Measurements from ENCODE around the gene CYP24A1.

The CYP24A1 gene

GRCh38 chr20:54113566-54113965 lies 60.2 kb downstream of the CYP24A1 start:
- Histone ChIP-seq H3K4me1 (ENCODE audit: control insufficient read depth in 1 of 2, insufficient read depth in 2 of 2, low read length in 2 of 2) (peaks cover 0 to 10% of the 10 kb centered on the region in 2 donors), H3K36me3 (ENCODE audit: control insufficient read depth in 1 of 2, insufficient read depth in 2 of 2, low read length in 2 of 2) (no peaks in the 10 kb centered on the region), H3K4me3 (ENCODE audit: low read depth in 1 of 2, low read length in 2 of 2) (no peak overlapping the region), H3K9me3 (ENCODE audit: control insufficient read depth in 1 of 2, low read length in 2 of 2) (no peaks in the 10 kb centered on the region), H3K27ac (ENCODE audit: low read depth, low read length) (no peak overlapping the region), H3K9ac (ENCODE audit: low read depth in 1 of 2, low read length in 2 of 2) (no peak overlapping the region), H3K27me3 (ENCODE audit: control insufficient read depth in 1 of 2, insufficient read depth in 2 of 2, low read length in 2 of 2) (no peaks in the 10 kb centered on the region)

DNA sequence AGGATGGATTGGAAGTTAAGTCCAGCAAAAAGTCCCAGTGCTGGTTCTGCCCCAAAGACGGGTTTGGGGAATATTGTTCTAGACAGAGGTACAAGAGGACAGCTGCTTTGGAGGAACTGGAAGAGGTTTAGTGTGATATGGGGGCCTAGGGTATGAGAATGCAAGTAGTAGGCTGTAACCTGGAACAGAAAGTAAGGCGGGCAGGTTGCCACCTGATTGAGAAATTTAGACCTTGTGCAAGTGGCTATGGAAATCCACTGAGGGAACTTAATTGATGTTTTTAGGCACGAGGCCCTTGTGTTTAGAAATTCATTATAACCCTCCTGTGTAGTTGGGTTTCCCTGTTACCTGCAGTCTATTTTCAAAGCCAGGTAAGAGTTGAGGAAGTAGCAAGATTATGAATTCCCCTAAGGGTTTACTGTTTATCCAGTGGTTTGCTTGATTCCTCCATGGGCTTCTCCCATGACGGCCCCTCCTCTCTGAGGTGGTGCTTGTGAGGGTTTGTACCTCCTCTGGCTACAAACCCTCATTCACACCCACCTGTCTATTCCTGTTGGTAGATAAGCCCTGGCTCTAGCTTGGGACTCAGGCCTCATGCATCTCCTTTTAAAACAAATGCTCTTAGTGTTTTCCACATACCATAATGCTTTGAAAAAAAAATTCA lies 61.4 kb downstream of the CYP24A1 start:
- H3K27ac ChIP-seq (ENCODE audit: low read depth, low read length): no peak overlapping the region
- H3K36me3 ChIP-seq (ENCODE audit: control insufficient read depth in 1 of 2, insufficient read depth in 2 of 2, low read length in 2 of 2): no peaks in the 10 kb centered on the region
- H3K9me3 ChIP-seq (ENCODE audit: control insufficient read depth in 1 of 2, low read length in 2 of 2): no peaks in the 10 kb centered on the region
- peaks cover 7 to 10% of the 10 kb centered on the region in 2 donors for H3K4me1 ChIP-seq (ENCODE audit: control insufficient read depth in 1 of 2, insufficient read depth in 2 of 2, low read length in 2 of 2)
- no peak overlapping the region for H3K9ac ChIP-seq (ENCODE audit: low read depth in 1 of 2, low read length in 2 of 2)
- no peaks in the 10 kb centered on the region for H3K27me3 ChIP-seq (ENCODE audit: control insufficient read depth in 1 of 2, insufficient read depth in 2 of 2, low read length in 2 of 2)
- H3K4me3 ChIP-seq (ENCODE audit: low read depth in 1 of 2, low read length in 2 of 2): no peak overlapping the region

DNA sequence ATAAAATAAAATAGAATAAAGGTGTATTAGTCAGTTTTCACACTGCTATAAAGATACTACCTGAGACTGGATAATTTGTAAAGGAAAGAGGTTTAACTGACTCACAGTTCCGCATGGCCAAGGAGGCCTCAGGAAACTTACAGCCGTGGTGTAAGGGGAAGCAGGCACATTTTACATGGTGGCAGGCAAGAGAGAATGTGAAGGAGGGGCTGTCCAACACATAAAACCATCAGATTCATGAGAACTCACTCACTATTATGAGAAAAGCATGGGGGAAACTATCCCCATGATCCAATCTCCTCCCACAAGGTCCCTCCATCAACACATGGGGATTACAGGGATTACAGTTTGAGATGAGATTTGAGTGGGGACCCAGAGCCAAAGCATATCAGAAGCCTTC lies 62.3 kb downstream of the CYP24A1 start:
- Histone ChIP-seq H3K4me3 (ENCODE audit: low read depth in 1 of 2, low read length in 2 of 2) (no peak overlapping the region), H3K36me3 (ENCODE audit: control insufficient read depth in 1 of 2, insufficient read depth in 2 of 2, low read length in 2 of 2) (no peaks in the 10 kb centered on the region), H3K9ac (ENCODE audit: low read depth in 1 of 2, low read length in 2 of 2) (no peak overlapping the region), H3K9me3 (ENCODE audit: control insufficient read depth in 1 of 2, low read length in 2 of 2) (no peaks in the 10 kb centered on the region), H3K4me1 (ENCODE audit: control insufficient read depth in 1 of 2, insufficient read depth in 2 of 2, low read length in 2 of 2) (peaks cover 8 to 10% of the 10 kb centered on the region in 2 donors), H3K27ac (ENCODE audit: low read depth, low read length) (no peak overlapping the region), H3K27me3 (ENCODE audit: control insufficient read depth in 1 of 2, insufficient read depth in 2 of 2, low read length in 2 of 2) (no peaks in the 10 kb centered on the region)

DNA sequence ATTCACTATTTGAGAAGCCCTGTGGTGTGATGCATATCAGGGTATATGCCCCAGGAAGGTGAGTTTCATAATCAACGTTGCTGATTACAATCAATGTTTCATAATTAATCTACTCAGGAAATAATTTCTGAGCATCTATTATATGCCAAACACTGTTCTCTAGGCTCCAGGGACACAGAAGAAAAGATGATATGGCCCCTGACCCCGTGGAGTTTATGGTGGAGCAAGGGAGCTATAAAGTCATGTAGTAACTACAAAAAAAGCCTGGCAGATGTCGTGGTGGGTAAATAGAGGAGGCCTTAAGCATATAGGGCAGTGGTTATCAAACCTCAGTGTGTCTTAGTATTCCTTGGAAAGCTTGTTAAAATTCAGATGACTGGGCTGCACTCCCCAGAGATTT lies 63.3 kb downstream of the CYP24A1 start:
- H3K4me1 ChIP-seq (ENCODE audit: control insufficient read depth in 1 of 2, insufficient read depth in 2 of 2, low read length in 2 of 2): peaks cover 8 to 10% of the 10 kb centered on the region in 2 donors
- H3K4me3 ChIP-seq (ENCODE audit: low read depth in 1 of 2, low read length in 2 of 2): no peak overlapping the region
- H3K9me3 ChIP-seq (ENCODE audit: control insufficient read depth in 1 of 2, low read length in 2 of 2): no peaks in the 10 kb centered on the region
- no peak overlapping the region for H3K27ac ChIP-seq (ENCODE audit: low read depth, low read length)
- H3K9ac ChIP-seq (ENCODE audit: low read depth in 1 of 2, low read length in 2 of 2): no peak overlapping the region
- H3K27me3 ChIP-seq (ENCODE audit: control insufficient read depth in 1 of 2, insufficient read depth in 2 of 2, low read length in 2 of 2): no peaks in the 10 kb centered on the region
- H3K36me3 ChIP-seq (ENCODE audit: control insufficient read depth in 1 of 2, insufficient read depth in 2 of 2, low read length in 2 of 2): no peaks in the 10 kb centered on the region

DNA sequence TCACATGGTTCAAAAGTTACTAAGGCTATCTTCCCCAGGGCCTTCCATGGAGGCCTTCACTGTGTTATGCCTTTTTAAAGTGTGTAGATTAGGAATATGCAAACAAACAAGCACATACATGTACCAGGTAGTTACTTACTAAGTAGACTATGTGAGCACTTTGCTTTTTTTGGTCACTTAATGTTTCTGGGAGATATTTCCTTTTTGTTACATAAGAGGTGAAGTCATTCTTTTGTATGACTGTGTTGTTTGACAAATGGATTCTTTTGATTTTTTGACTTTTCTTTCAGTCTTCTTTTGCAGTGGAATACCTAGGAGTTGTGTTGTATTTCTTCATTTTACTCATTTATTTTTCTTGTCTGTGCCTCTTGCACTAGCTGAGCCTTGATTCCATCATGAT lies 63.7 kb downstream of the CYP24A1 start:
- no peaks in the 10 kb centered on the region for H3K27me3 ChIP-seq (ENCODE audit: control insufficient read depth in 1 of 2, insufficient read depth in 2 of 2, low read length in 2 of 2)
- no peak overlapping the region for H3K9ac ChIP-seq (ENCODE audit: low read depth in 1 of 2, low read length in 2 of 2)
- no peak overlapping the region for H3K4me3 ChIP-seq (ENCODE audit: low read depth in 1 of 2, low read length in 2 of 2)
- H3K4me1 ChIP-seq (ENCODE audit: control insufficient read depth in 1 of 2, insufficient read depth in 2 of 2, low read length in 2 of 2): peaks cover 8 to 10% of the 10 kb centered on the region in 2 donors
- H3K9me3 ChIP-seq (ENCODE audit: control insufficient read depth in 1 of 2, low read length in 2 of 2): no peaks in the 10 kb centered on the region
- H3K27ac ChIP-seq (ENCODE audit: low read depth, low read length): no peak overlapping the region
- H3K36me3 ChIP-seq (ENCODE audit: control insufficient read depth in 1 of 2, insufficient read depth in 2 of 2, low read length in 2 of 2): no peaks in the 10 kb centered on the region

GRCh38 chr20:54108817-54109216 lies 65.0 kb downstream of the CYP24A1 start:
- Histone ChIP-seq H3K9me3 (ENCODE audit: control insufficient read depth in 1 of 2, low read length in 2 of 2) (no peaks in the 10 kb centered on the region), H3K4me3 (ENCODE audit: low read depth in 1 of 2, low read length in 2 of 2) (no peak overlapping the region), H3K27me3 (ENCODE audit: control insufficient read depth in 1 of 2, insufficient read depth in 2 of 2, low read length in 2 of 2) (no peaks in the 10 kb centered on the region), H3K4me1 (ENCODE audit: control insufficient read depth in 1 of 2, insufficient read depth in 2 of 2, low read length in 2 of 2) (peaks cover 7 to 8% of the 10 kb centered on the region in 2 donors), H3K27ac (ENCODE audit: low read depth, low read length) (no peak overlapping the region), H3K36me3 (ENCODE audit: control insufficient read depth in 1 of 2, insufficient read depth in 2 of 2, low read length in 2 of 2) (no peaks in the 10 kb centered on the region), H3K9ac (ENCODE audit: low read depth in 1 of 2, low read length in 2 of 2) (no peak overlapping the region)

- H3K36me3 ChIP-seq (ENCODE audit: control insufficient read depth in 1 of 2, insufficient read depth in 2 of 2, low read length in 2 of 2): no peaks in the 10 kb centered on the region
- H3K9ac ChIP-seq (ENCODE audit: low read depth in 1 of 2, low read length in 2 of 2): no peak overlapping the region
- H3K27me3 ChIP-seq (ENCODE audit: control insufficient read depth in 1 of 2, insufficient read depth in 2 of 2, low read length in 2 of 2): no peaks in the 10 kb centered on the region
- H3K27ac ChIP-seq (ENCODE audit: low read depth, low read length): no peak overlapping the region
- H3K4me1 ChIP-seq (ENCODE audit: control insufficient read depth in 1 of 2, insufficient read depth in 2 of 2, low read length in 2 of 2): peaks cover 2 to 8% of the 10 kb centered on the region in 2 donors
- no peak overlapping the region for H3K4me3 ChIP-seq (ENCODE audit: low read depth in 1 of 2, low read length in 2 of 2)
- H3K9me3 ChIP-seq (ENCODE audit: control insufficient read depth in 1 of 2, low read length in 2 of 2): no peaks in the 10 kb centered on the region
These were observed 65.5 kb downstream of the CYP24A1 start for GRCh38 chr20:54108326-54108642.

GRCh38 chr20:54107600-54108325 lies 66.0 kb downstream of the CYP24A1 start:
- no peaks in the 10 kb centered on the region for H3K27me3 ChIP-seq (ENCODE audit: control insufficient read depth in 1 of 2, insufficient read depth in 2 of 2, low read length in 2 of 2)
- no peak overlapping the region for H3K27ac ChIP-seq (ENCODE audit: low read depth, low read length)
- H3K36me3 ChIP-seq (ENCODE audit: control insufficient read depth in 1 of 2, insufficient read depth in 2 of 2, low read length in 2 of 2): no peaks in the 10 kb centered on the region
- no peaks in the 10 kb centered on the region for H3K9me3 ChIP-seq (ENCODE audit: control insufficient read depth in 1 of 2, low read length in 2 of 2)
- H3K9ac ChIP-seq (ENCODE audit: low read depth in 1 of 2, low read length in 2 of 2): no peak overlapping the region
- H3K4me3 ChIP-seq (ENCODE audit: low read depth in 1 of 2, low read length in 2 of 2): no peak overlapping the region
- H3K4me1 ChIP-seq (ENCODE audit: control insufficient read depth in 1 of 2, insufficient read depth in 2 of 2, low read length in 2 of 2): peaks cover 0 to 8% of the 10 kb centered on the region in 2 donors

- H3K27me3 ChIP-seq (ENCODE audit: control insufficient read depth in 1 of 2, insufficient read depth in 2 of 2, low read length in 2 of 2): no peaks in the 10 kb centered on the region
- no peak overlapping the region for H3K9ac ChIP-seq (ENCODE audit: low read depth in 1 of 2, low read length in 2 of 2)
- H3K9me3 ChIP-seq (ENCODE audit: control insufficient read depth in 1 of 2, low read length in 2 of 2): no peaks in the 10 kb centered on the region
- H3K4me1 ChIP-seq (ENCODE audit: control insufficient read depth in 1 of 2, insufficient read depth in 2 of 2, low read length in 2 of 2): peaks cover 0 to 8% of the 10 kb centered on the region in 2 donors
- H3K36me3 ChIP-seq (ENCODE audit: control insufficient read depth in 1 of 2, insufficient read depth in 2 of 2, low read length in 2 of 2): no peaks in the 10 kb centered on the region
- H3K4me3 ChIP-seq (ENCODE audit: low read depth in 1 of 2, low read length in 2 of 2): no peak overlapping the region
- H3K27ac ChIP-seq (ENCODE audit: low read depth, low read length): no peak overlapping the region
These were observed 66.6 kb downstream of the CYP24A1 start for GRCh38 chr20:54107181-54107580.

DNA sequence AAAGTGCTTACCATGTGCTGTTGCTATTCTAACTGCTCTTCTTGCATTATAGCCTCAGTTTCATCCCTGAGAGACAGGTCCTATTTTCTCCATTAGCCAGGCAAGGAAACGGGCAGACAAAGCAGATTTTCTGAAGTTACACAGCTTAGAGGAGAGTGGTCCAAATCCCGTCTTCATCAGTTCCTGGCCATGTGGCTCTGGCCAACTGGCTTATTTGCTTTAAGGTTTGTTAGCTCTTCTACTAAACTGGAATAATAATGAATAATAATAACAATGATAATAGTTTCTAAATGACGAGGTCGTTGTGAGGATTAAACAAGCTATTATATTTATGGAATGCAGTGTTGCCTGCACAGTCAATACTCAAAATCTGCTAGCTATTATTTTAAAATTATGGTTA lies 67.6 kb downstream of the CYP24A1 start:
- H3K9ac ChIP-seq (ENCODE audit: low read depth in 1 of 2, low read length in 2 of 2): no peak overlapping the region
- H3K27ac ChIP-seq (ENCODE audit: low read depth, low read length): no peak overlapping the region
- H3K4me1 ChIP-seq (ENCODE audit: control insufficient read depth in 1 of 2, insufficient read depth in 2 of 2, low read length in 2 of 2): peaks cover 0 to 8% of the 10 kb centered on the region in 2 donors
- H3K4me3 ChIP-seq (ENCODE audit: low read depth in 1 of 2, low read length in 2 of 2): no peak overlapping the region
- H3K9me3 ChIP-seq (ENCODE audit: control insufficient read depth in 1 of 2, low read length in 2 of 2): no peaks in the 10 kb centered on the region
- H3K27me3 ChIP-seq (ENCODE audit: control insufficient read depth in 1 of 2, insufficient read depth in 2 of 2, low read length in 2 of 2): no peaks in the 10 kb centered on the region
- H3K36me3 ChIP-seq (ENCODE audit: control insufficient read depth in 1 of 2, insufficient read depth in 2 of 2, low read length in 2 of 2): no peaks in the 10 kb centered on the region
